Thoracic aorta (tissue), 2 donors: ENCODE data around the gene LRP3. TPM values are rescaled to one million over a fixed set of nuclear protein-coding genes. Genes with fewer than 3 reads are reported as not detected.
"Not testable (repeated sequence)": the region's sequence is repeated elsewhere in the genome, so short reads cannot be mapped to it uniquely, and the experiment has no call there.

Source experiments
- ATAC-seq: fragments of 150-250 bp; one replicate; pipeline ENCODE4 v1.8.0; 2017; ENCODE audit warnings: low read depth; ENCODE audit not compliant: insufficient number of reproducible peaks, low FRiP score
- DNase-seq: peaks from one replicate; pipeline ENCODE4 v3.0.0-alpha.2; 2020; ENCODE audit warnings: low spot score
- H3K27ac ChIP-seq, 2 donors: fragments of 200-600 bp; sonication (generic); 1 replicate in 1 of 2; 2 replicates in 1 of 2; pipeline ENCODE4 v1.5.1; 2016; ENCODE audit warnings: mild to moderate bottlenecking in 2 of 2, moderate library complexity in 2 of 2
- H3K27me3 ChIP-seq: fragments of 200-600 bp; sonication (generic); replicated peaks from 2 replicates; pipeline ENCODE4 v1.6.0; 2016; ENCODE audit warnings: mild to moderate bottlenecking; ENCODE audit not compliant: insufficient read depth
- H3K36me3 ChIP-seq: fragments of 200-600 bp; sonication (generic); one replicate; pipeline ENCODE4 v1.5.1; 2016
- H3K4me1 ChIP-seq, 2 donors: fragments of 200-600 bp; sonication (generic); 1 replicate in 1 of 2; 2 replicates in 1 of 2; pipeline versions ENCODE4 v1.5.1 to v1.6.0; 2016; ENCODE audit warnings: low read depth in 2 of 2, mild to moderate bottlenecking in 1 of 2; ENCODE audit not compliant: control insufficient read depth in 1 of 2
- H3K4me3 ChIP-seq: fragments of 200-600 bp; sonication (generic); 2 replicates; pipeline ENCODE4 v1.5.1; 2016; ENCODE audit warnings: mild to moderate bottlenecking
- H3K9me3 ChIP-seq: fragments of 200-600 bp; sonication (generic); 2 replicates; pipeline ENCODE4 v1.5.1; 2016
- total RNA-seq, 2 donors: library from RNA; depleted of rRNA; stranded (reverse); fragments of >200 nt; gene quantifications; one replicate each; pipeline versions ENCODE4 v1.1.0 to v1.2.3, GENCODE V29; 2016
- TF ChIP-seq, protein P1 (sequence below): fragments of 200-600 bp; sonication (generic); IDR thresholded peaks from one replicate; pipeline ENCODE4 v1.5.1; 2019; ENCODE audit warnings: antibody characterized with exemption

The LRP3 gene
- total RNA-seq, 2 donors from 2014 or later = 32.2 to 50.9 TPM

GRCh38 chr19:33177417-33177979, 16.6 kb upstream of the LRP3 start:
- Histone ChIP-seq H3K9me3 (no peaks in the 10 kb centered on the region), H3K4me1 (peaks cover 16 to 19% of the 10 kb centered on the region in 2 donors), H3K27ac (peak overlapping the region; percentile 96), H3K27me3 (no peaks in the 10 kb centered on the region), H3K36me3 (no peaks in the 10 kb centered on the region), H3K4me3 (peak overlapping the region; percentile 98)
- DNase-seq (peak; percentile 19), ATAC-seq (peak; percentile 31)
- TF ChIP-seq, protein P1, sequence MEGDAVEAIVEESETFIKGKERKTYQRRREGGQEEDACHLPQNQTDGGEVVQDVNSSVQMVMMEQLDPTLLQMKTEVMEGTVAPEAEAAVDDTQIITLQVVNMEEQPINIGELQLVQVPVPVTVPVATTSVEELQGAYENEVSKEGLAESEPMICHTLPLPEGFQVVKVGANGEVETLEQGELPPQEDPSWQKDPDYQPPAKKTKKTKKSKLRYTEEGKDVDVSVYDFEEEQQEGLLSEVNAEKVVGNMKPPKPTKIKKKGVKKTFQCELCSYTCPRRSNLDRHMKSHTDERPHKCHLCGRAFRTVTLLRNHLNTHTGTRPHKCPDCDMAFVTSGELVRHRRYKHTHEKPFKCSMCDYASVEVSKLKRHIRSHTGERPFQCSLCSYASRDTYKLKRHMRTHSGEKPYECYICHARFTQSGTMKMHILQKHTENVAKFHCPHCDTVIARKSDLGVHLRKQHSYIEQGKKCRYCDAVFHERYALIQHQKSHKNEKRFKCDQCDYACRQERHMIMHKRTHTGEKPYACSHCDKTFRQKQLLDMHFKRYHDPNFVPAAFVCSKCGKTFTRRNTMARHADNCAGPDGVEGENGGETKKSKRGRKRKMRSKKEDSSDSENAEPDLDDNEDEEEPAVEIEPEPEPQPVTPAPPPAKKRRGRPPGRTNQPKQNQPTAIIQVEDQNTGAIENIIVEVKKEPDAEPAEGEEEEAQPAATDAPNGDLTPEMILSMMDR = peak; percentile 60

DNA sequence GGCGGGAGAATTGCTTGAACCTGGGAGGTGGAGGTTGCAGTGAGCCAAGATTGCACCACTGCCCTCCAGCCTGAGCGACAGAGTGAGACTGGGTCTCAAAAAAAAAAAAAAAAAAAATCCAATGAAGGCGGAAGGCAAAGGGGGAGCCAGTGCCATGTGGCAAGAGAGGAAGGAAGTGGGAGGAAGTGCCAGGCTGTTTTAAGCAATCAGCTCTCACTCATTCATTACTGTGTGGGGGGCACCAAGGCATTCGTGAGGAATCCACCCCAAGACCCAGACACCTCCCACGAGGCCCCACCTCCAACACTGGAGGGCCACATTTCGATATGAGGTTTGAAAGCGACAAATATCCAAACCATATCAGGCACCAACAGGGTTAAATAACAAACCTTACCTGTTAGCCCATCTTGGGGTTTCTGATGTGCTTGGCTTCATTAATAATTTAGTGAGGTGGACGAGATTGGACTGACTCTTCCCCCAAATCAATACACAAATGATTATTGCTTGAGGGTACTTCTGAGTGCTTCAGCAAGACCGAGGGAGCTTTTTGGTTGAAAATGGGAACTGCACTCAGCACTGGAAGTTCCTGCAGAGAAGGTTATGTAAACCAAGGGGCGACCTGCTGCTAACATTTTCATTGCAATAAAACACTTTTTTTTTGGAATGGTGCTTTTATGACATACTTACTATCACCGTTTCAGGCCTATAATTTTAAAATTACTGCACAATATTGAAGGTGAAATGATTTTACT, 7.5 kb upstream of the LRP3 start:
- H3K27me3 ChIP-seq = no peaks in the 10 kb centered on the region
- H3K4me1 ChIP-seq = peaks cover 2 to 12% of the 10 kb centered on the region in 2 donors
- H3K36me3 ChIP-seq = no peaks in the 10 kb centered on the region
- ATAC-seq = no peak
- H3K4me3 ChIP-seq = no peak overlapping the region
- no peak for DNase-seq
- TF ChIP-seq, protein P1 = no peak
- no peaks in the 10 kb centered on the region for H3K9me3 ChIP-seq
- H3K27ac ChIP-seq = no peak overlapping the region

DNA sequence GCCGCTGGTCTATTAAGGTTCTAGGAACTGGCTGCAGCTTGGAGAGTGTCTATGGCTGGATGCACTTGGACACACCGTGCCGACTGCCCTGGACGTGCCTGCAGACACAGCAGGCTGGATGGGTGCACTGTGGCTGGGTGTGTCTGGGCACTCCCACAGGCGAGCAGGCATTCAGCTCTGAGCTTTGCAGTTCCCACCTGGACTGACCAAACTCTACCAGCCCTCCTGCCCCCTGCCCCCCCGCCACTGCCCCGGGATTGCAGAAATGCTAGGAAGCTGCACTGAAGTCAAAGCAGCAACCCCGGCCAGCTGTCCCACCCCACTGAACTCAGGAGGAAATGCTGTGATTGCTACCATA, 7.0 kb upstream of the LRP3 start:
- ATAC-seq = no peak
- Histone ChIP-seq H3K4me3 (no peak overlapping the region), H3K4me1 (peaks cover 2 to 12% of the 10 kb centered on the region in 2 donors), H3K36me3 (no peaks in the 10 kb centered on the region), H3K9me3 (no peaks in the 10 kb centered on the region), H3K27ac (no peak overlapping the region), H3K27me3 (no peaks in the 10 kb centered on the region)
- TF ChIP-seq, protein P1 = no peak
- no peak for DNase-seq

DNA sequence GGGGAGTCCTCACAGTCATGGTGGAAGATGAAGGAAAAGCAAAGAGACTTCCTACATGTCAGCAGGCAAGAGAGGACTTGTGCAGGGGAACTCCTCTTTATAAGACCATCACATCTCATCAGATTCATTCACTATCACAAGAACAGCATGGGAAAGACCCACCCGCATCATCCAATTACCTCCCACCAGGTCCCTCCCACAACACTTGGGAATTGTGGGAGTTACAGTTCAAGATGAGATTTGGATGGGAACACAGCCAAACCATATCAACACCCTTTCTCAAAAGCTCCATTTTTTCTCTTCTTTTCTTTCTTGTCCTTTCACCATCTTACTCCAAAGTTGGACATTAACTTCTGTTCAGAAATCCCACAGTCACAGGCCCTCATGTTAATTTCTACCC, 4.7 kb upstream of the LRP3 start:
- H3K27ac ChIP-seq = no peak overlapping the region
- H3K36me3 ChIP-seq = no peaks in the 10 kb centered on the region
- peaks cover under 1 to 2% of the 10 kb centered on the region in 2 donors for H3K4me1 ChIP-seq
- H3K27me3 ChIP-seq = no peaks in the 10 kb centered on the region
- ATAC-seq (no peak), DNase-seq (no peak)
- TF ChIP-seq, protein P1 = no peak
- no peak overlapping the region for H3K4me3 ChIP-seq
- no peaks in the 10 kb centered on the region for H3K9me3 ChIP-seq

DNA sequence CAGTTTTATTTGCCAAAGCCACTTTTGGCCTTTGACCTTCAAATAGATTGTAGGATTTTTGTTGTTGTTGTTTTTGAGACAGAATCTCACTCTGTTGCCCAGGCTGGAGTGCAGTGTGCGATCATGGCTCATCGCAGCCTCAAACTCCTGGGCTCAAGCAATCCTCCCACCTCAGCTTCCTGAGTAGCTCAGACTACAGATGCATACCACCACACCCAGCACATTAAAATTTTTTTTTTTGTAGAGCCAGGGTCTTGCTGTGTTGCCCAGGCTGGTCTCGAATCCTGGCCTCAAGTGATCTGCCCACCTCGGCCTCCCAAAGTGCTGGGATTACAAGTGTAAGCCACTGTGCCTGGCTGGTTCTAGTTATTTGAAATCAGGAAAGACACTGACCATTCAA, 3.0 kb upstream of the LRP3 start:
- not testable (repeated sequence) for H3K27me3 ChIP-seq, H3K36me3 ChIP-seq, ATAC-seq, H3K27ac ChIP-seq, H3K9me3 ChIP-seq, H3K4me3 ChIP-seq, DNase-seq
- peaks cover 0 to 12% of the 10 kb centered on the region in 2 donors for H3K4me1 ChIP-seq
